Suprapubic skin (tissue), 4 donors: ENCODE measurements around the gene GRK5.

ENCODE experiments used
- POLR2A ChIP-seq, 2 donors: fragments of 450-650 bp; IDR thresholded peaks; one replicate each; pipeline ENCODE4 v1.6.1; 2017; ENCODE audit warnings: antibody characterized with exemption in 2 of 2, mild to moderate bottlenecking in 2 of 2, moderate library complexity in 2 of 2
- POLR2AphosphoS5 ChIP-seq, 3 donors: sonication (generic); formaldehyde crosslinking; IDR thresholded peaks; one replicate each; pipeline ENCODE4 v1.6.1; 2017; ENCODE audit warnings: antibody characterized with exemption in 3 of 3
- TF ChIP-seq, protein P1 (sequence below), 2 donors: fragments of 200-600 bp in 1 of 2; fragments of 450-650 bp in 1 of 2; sonication (generic) in 1 of 2; IDR thresholded peaks; one replicate each; pipeline ENCODE4 v1.5.1; 2016 to 2019; ENCODE audit warnings: antibody characterized with exemption in 2 of 2, mild to moderate bottlenecking in 1 of 2, moderate library complexity in 1 of 2

DNA sequence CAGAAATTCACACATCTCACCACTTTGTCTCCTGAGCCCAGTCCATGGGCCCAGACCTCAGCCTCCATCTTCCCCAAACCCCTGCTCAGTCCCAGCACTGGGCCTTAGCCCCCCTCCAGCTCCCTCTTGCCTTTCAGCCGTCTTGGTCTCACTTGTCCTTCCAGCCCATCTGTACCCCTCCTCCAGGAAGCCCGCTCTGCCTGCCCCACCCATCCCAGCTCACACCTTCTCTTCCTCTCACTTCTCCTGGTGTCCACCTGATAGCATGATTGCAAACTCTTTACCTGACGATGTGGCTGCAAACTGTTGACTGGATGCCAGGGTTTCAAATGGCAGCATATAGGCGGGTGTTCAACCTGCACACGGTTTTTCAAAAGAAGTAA is 238.6 kb downstream of the GRK5 start:
- TF ChIP-seq POLR2A (IDR thresholded peaks at IDR 0.05) (no peak), POLR2AphosphoS5 (IDR thresholded peaks at IDR 0.05) (no peak)
- TF ChIP-seq, protein P1, sequence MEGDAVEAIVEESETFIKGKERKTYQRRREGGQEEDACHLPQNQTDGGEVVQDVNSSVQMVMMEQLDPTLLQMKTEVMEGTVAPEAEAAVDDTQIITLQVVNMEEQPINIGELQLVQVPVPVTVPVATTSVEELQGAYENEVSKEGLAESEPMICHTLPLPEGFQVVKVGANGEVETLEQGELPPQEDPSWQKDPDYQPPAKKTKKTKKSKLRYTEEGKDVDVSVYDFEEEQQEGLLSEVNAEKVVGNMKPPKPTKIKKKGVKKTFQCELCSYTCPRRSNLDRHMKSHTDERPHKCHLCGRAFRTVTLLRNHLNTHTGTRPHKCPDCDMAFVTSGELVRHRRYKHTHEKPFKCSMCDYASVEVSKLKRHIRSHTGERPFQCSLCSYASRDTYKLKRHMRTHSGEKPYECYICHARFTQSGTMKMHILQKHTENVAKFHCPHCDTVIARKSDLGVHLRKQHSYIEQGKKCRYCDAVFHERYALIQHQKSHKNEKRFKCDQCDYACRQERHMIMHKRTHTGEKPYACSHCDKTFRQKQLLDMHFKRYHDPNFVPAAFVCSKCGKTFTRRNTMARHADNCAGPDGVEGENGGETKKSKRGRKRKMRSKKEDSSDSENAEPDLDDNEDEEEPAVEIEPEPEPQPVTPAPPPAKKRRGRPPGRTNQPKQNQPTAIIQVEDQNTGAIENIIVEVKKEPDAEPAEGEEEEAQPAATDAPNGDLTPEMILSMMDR (IDR thresholded peaks at IDR 0.05), result no peak
